HEK293T (cell line): ENCODE data around the gene PTPN21.

Experiments used
- CTBP1 ChIP-seq: fragments of 450-650 bp; IDR thresholded peaks from 2 replicates; pipeline ENCODE4 v1.6.1; 2016; ENCODE audit warnings: borderline replicate concordance
- ELF4 ChIP-seq: fragments of 450-650 bp; IDR thresholded peaks from 2 replicates; pipeline ENCODE4 v1.6.1; 2017; ENCODE audit warnings: antibody characterized with exemption
- FOXA1 ChIP-seq: fragments of 450-650 bp; IDR thresholded peaks from 2 replicates; pipeline ENCODE4 v1.6.1; 2016; ENCODE audit warnings: mild to moderate bottlenecking
- FOXM1 ChIP-seq: fragments of 450-650 bp; IDR thresholded peaks from 2 replicates; pipeline ENCODE4 v1.6.1; 2017; ENCODE audit warnings: mild to moderate bottlenecking, borderline replicate concordance
- HDGF ChIP-seq: fragments of 450-650 bp; IDR thresholded peaks from 2 replicates; pipeline ENCODE4 v1.6.1; 2017; ENCODE audit warnings: antibody characterized with exemption, borderline replicate concordance
- L3MBTL2 ChIP-seq: fragments of 450-650 bp; conservative IDR thresholded peaks from 2 replicates; pipeline ENCODE4 v1.6.1; 2016; ENCODE audit warnings: mild to moderate bottlenecking
- LEF1 ChIP-seq: fragments of 450-650 bp; IDR thresholded peaks from 2 replicates; pipeline ENCODE4 v1.6.1; 2017; ENCODE audit warnings: mild to moderate bottlenecking, borderline replicate concordance
- NFRKB ChIP-seq: fragments of 450-650 bp; IDR thresholded peaks from 2 replicates; pipeline ENCODE4 v1.6.1; 2016; ENCODE audit warnings: mild to moderate bottlenecking, moderate library complexity
- SP1 ChIP-seq: fragments of 450-650 bp; IDR thresholded peaks from 2 replicates; pipeline ENCODE4 v1.6.1; 2017
- SUZ12 ChIP-seq: fragments of 450-650 bp; IDR thresholded peaks from 2 replicates; pipeline ENCODE4 v1.6.1; 2016; ENCODE audit warnings: mild to moderate bottlenecking
- TARDBP ChIP-seq: fragments of 450-650 bp; IDR thresholded peaks from 2 replicates; pipeline ENCODE4 v1.6.1; 2016
- ZNF384 ChIP-seq: fragments of 450-650 bp; IDR thresholded peaks from 2 replicates; pipeline ENCODE4 v1.6.1; 2016

- TF ChIP-seq SUZ12 (no peak), FOXA1 (no peak), NFRKB (no peak), TARDBP (no peak), HDGF (no peak), ELF4 (no peak), CTBP1 (no peak), L3MBTL2 (no peak), LEF1 (no peak), ZNF384 (no peak), FOXM1 (no peak), SP1 (no peak)
These were observed 10.6 kb upstream of the PTPN21 start for GRCh38 chr14:88565427-88565826.
